T-helper 2 cell treated with Interferon-gamma antibody and Interleukin-4, amounts not matched to agents 5 μg/mL and 100 μg/mL, for 36 hours (primary cell): ENCODE data around the gene JAKMIP2.
"Not testable (repeated sequence)": the region's sequence is repeated elsewhere in the genome, so short reads cannot be mapped to it uniquely, and the experiment has no call there.

ENCODE experiments used
- DNase-seq: peaks from one replicate; pipeline ENCODE4 v3.0.0; 2021; ENCODE audit warnings: low spot score
- H3K27ac Mint-ChIP-seq: one replicate; pipeline ENCODE4 v1.8.0; 2021; ENCODE audit warnings: mild to moderate bottlenecking, mixed read lengths
- H3K27me3 Mint-ChIP-seq: one replicate; pipeline ENCODE4 v1.8.0; 2021; ENCODE audit warnings: low read depth, mixed read lengths
- H3K36me3 Mint-ChIP-seq: one replicate; pipeline ENCODE4 v1.8.0; 2021; ENCODE audit warnings: low read depth, mixed read lengths
- H3K4me1 Mint-ChIP-seq: one replicate; pipeline ENCODE4 v1.8.0; 2021; ENCODE audit warnings: low read depth, mixed read lengths
- H3K4me3 Mint-ChIP-seq: one replicate; pipeline ENCODE4 v1.8.0; 2022; ENCODE audit warnings: mild to moderate bottlenecking, moderate library complexity, mixed read lengths
- H3K9me3 Mint-ChIP-seq: one replicate; pipeline ENCODE4 v1.8.0; 2021; ENCODE audit warnings: mixed read lengths

Gene JAKMIP2

GRCh38 chr5:147721191-147721960, 61.2 kb downstream of the JAKMIP2 start:
- H3K27me3 Mint-ChIP-seq, result not testable (repeated sequence)

GRCh38 chr5:147713550-147714295, 68.8 kb downstream of the JAKMIP2 start:
- Mint-ChIP-seq H3K9me3 (no peaks in the 10 kb centered on the region), H3K36me3 (no peaks in the 10 kb centered on the region), H3K4me1 (no peaks in the 10 kb centered on the region), H3K4me3 (no peak overlapping the region), H3K27me3 (no peaks in the 10 kb centered on the region), H3K27ac (no peak overlapping the region)
- no peak for DNase-seq

More at GRCh38 chr5:147721191-147721960, 61.2 kb downstream of the JAKMIP2 start:
- not testable (repeated sequence) for H3K27ac Mint-ChIP-seq, H3K9me3 Mint-ChIP-seq, H3K4me1 Mint-ChIP-seq, DNase-seq, H3K4me3 Mint-ChIP-seq, H3K36me3 Mint-ChIP-seq

- Mint-ChIP-seq H3K27ac (no peak overlapping the region), H3K4me3 (no peak overlapping the region), H3K27me3 (no peaks in the 10 kb centered on the region), H3K9me3 (no peaks in the 10 kb centered on the region), H3K36me3 (no peaks in the 10 kb centered on the region), H3K4me1 (no peaks in the 10 kb centered on the region)
- no peak for DNase-seq
These were observed 69.9 kb downstream of the JAKMIP2 start for GRCh38 chr5:147712598-147712997.

GRCh38 chr5:147712019-147712418, 70.5 kb downstream of the JAKMIP2 start:
- DNase-seq, result no peak
- no peaks in the 10 kb centered on the region for H3K9me3 Mint-ChIP-seq
- no peaks in the 10 kb centered on the region for H3K36me3 Mint-ChIP-seq
- no peak overlapping the region for H3K27ac Mint-ChIP-seq
- no peak overlapping the region for H3K4me3 Mint-ChIP-seq
- no peaks in the 10 kb centered on the region for H3K4me1 Mint-ChIP-seq
- H3K27me3 Mint-ChIP-seq, result no peaks in the 10 kb centered on the region

- H3K4me1 Mint-ChIP-seq, result no peaks in the 10 kb centered on the region
- no peaks in the 10 kb centered on the region for H3K36me3 Mint-ChIP-seq
- H3K4me3 Mint-ChIP-seq, result no peak overlapping the region
- no peaks in the 10 kb centered on the region for H3K9me3 Mint-ChIP-seq
- no peak for DNase-seq
- H3K27me3 Mint-ChIP-seq, result no peaks in the 10 kb centered on the region
- no peak overlapping the region for H3K27ac Mint-ChIP-seq
These were observed 71.5 kb downstream of the JAKMIP2 start for GRCh38 chr5:147711019-147711418.

- no peak overlapping the region for H3K27ac Mint-ChIP-seq
- H3K27me3 Mint-ChIP-seq, result no peaks in the 10 kb centered on the region
- H3K36me3 Mint-ChIP-seq, result no peaks in the 10 kb centered on the region
- H3K9me3 Mint-ChIP-seq, result no peaks in the 10 kb centered on the region
- DNase-seq, result no peak
- H3K4me1 Mint-ChIP-seq, result no peaks in the 10 kb centered on the region
- no peak overlapping the region for H3K4me3 Mint-ChIP-seq
These were observed 73.8 kb downstream of the JAKMIP2 start for GRCh38 chr5:147708708-147709107.

GRCh38 chr5:147704544-147704943, 78.0 kb downstream of the JAKMIP2 start:
- H3K4me3 Mint-ChIP-seq, result no peak overlapping the region
- H3K27me3 Mint-ChIP-seq, result no peaks in the 10 kb centered on the region
- peaks cover 3% of the 10 kb centered on the region for H3K9me3 Mint-ChIP-seq
- no peaks in the 10 kb centered on the region for H3K4me1 Mint-ChIP-seq
- no peak for DNase-seq
- no peaks in the 10 kb centered on the region for H3K36me3 Mint-ChIP-seq
- H3K27ac Mint-ChIP-seq, result no peak overlapping the region

- no peak for DNase-seq
- Mint-ChIP-seq H3K27ac (no peak overlapping the region), H3K4me3 (no peak overlapping the region), H3K4me1 (no peaks in the 10 kb centered on the region), H3K36me3 (peaks cover 7% of the 10 kb centered on the region), H3K27me3 (no peaks in the 10 kb centered on the region), H3K9me3 (peaks cover 26% of the 10 kb centered on the region)
These were observed 81.1 kb downstream of the JAKMIP2 start for GRCh38 chr5:147701468-147701867.

GRCh38 chr5:147699496-147700088, 82.9 kb downstream of the JAKMIP2 start:
- H3K9me3 Mint-ChIP-seq, result peaks cover 27% of the 10 kb centered on the region
- no peaks in the 10 kb centered on the region for H3K27me3 Mint-ChIP-seq
- H3K36me3 Mint-ChIP-seq, result peaks cover 7% of the 10 kb centered on the region
- H3K4me1 Mint-ChIP-seq, result no peaks in the 10 kb centered on the region
- H3K4me3 Mint-ChIP-seq, result no peak overlapping the region
- H3K27ac Mint-ChIP-seq, result no peak overlapping the region
- DNase-seq, result no peak

- peaks cover 27% of the 10 kb centered on the region for H3K9me3 Mint-ChIP-seq
- peaks cover 7% of the 10 kb centered on the region for H3K36me3 Mint-ChIP-seq
- no peak for DNase-seq
- no peaks in the 10 kb centered on the region for H3K4me1 Mint-ChIP-seq
- no peak overlapping the region for H3K27ac Mint-ChIP-seq
- H3K27me3 Mint-ChIP-seq, result no peaks in the 10 kb centered on the region
- no peak overlapping the region for H3K4me3 Mint-ChIP-seq
These were observed 85.1 kb downstream of the JAKMIP2 start for GRCh38 chr5:147697380-147697779.

GRCh38 chr5:147694772-147695171, 87.8 kb downstream of the JAKMIP2 start:
- Mint-ChIP-seq H3K36me3 (peaks cover 7% of the 10 kb centered on the region), H3K27me3 (no peaks in the 10 kb centered on the region), H3K27ac (no peak overlapping the region), H3K4me1 (no peaks in the 10 kb centered on the region), H3K4me3 (no peak overlapping the region), H3K9me3 (peaks cover 23% of the 10 kb centered on the region)
- no peak for DNase-seq

- Mint-ChIP-seq H3K27me3 (no peaks in the 10 kb centered on the region), H3K4me1 (no peaks in the 10 kb centered on the region), H3K9me3 (peaks cover 11% of the 10 kb centered on the region), H3K36me3 (peaks cover 2% of the 10 kb centered on the region), H3K4me3 (no peak overlapping the region), H3K27ac (no peak overlapping the region)
- DNase-seq, result no peak
These were observed 89.3 kb downstream of the JAKMIP2 start for GRCh38 chr5:147693233-147693632.

GRCh38 chr5:147691130-147691529, 91.4 kb downstream of the JAKMIP2 start:
- Mint-ChIP-seq H3K9me3 (no peaks in the 10 kb centered on the region), H3K36me3 (no peaks in the 10 kb centered on the region), H3K27me3 (no peaks in the 10 kb centered on the region), H3K27ac (no peak overlapping the region), H3K4me1 (no peaks in the 10 kb centered on the region), H3K4me3 (no peak overlapping the region)
- no peak for DNase-seq

- no peaks in the 10 kb centered on the region for H3K27me3 Mint-ChIP-seq
- H3K36me3 Mint-ChIP-seq, result no peaks in the 10 kb centered on the region
- H3K9me3 Mint-ChIP-seq, result no peaks in the 10 kb centered on the region
- no peaks in the 10 kb centered on the region for H3K4me1 Mint-ChIP-seq
- no peak overlapping the region for H3K4me3 Mint-ChIP-seq
- no peak for DNase-seq
- no peak overlapping the region for H3K27ac Mint-ChIP-seq
These were observed 91.9 kb downstream of the JAKMIP2 start for GRCh38 chr5:147690595-147690994.
